ENCODE results near the gene SPAAR. TPM values are rescaled to one million over a fixed set of nuclear protein-coding genes. Genes with fewer than 3 reads are reported as not detected.
"Not testable (repeated sequence)": the region's sequence is repeated elsewhere in the genome, so short reads cannot be mapped to it uniquely, and the experiment has no call there.

The SPAAR gene
- total RNA-seq, 4 donors from 2014 or later = 5.6 to 70.1 (median 18.4) TPM

- no peak for ATAC-seq (ENCODE audit: low FRiP score)
- no peak for TF ChIP-seq CTCF (IDR thresholded peaks at IDR 0.05)
- no peak for DNase-seq (ENCODE audit: low spot score)
These were observed 19.5 kb downstream of the SPAAR start for GRCh38 chr9:35928591-35929452.

GRCh38 chr9:35929453-35929718 is 20.1 kb downstream of the SPAAR start:
- DNase-seq (ENCODE audit: low spot score) = no peak
- ATAC-seq (ENCODE audit: low FRiP score) = no peak
- no peak for TF ChIP-seq CTCF (IDR thresholded peaks at IDR 0.05)

GRCh38 chr9:35930521-35930920 is 21.2 kb downstream of the SPAAR start:
- DNase-seq (ENCODE audit: low spot score) = no peak

GRCh38 chr9:35930989-35931388 is 21.7 kb downstream of the SPAAR start:
- no peak for ATAC-seq (ENCODE audit: low FRiP score)
- TF ChIP-seq CTCF (IDR thresholded peaks at IDR 0.05) = no peak
- no peak for DNase-seq (ENCODE audit: low spot score)

More at GRCh38 chr9:35930521-35930920, 21.2 kb downstream of the SPAAR start:
- ATAC-seq (ENCODE audit: low FRiP score) = no peak
- no peak for TF ChIP-seq CTCF (IDR thresholded peaks at IDR 0.05)

- TF ChIP-seq CTCF (IDR thresholded peaks at IDR 0.05) = no peak
- ATAC-seq (ENCODE audit: low FRiP score) (no peak), DNase-seq (ENCODE audit: low spot score) (no peak)
These were observed 23.4 kb downstream of the SPAAR start for GRCh38 chr9:35932735-35933134.

DNA sequence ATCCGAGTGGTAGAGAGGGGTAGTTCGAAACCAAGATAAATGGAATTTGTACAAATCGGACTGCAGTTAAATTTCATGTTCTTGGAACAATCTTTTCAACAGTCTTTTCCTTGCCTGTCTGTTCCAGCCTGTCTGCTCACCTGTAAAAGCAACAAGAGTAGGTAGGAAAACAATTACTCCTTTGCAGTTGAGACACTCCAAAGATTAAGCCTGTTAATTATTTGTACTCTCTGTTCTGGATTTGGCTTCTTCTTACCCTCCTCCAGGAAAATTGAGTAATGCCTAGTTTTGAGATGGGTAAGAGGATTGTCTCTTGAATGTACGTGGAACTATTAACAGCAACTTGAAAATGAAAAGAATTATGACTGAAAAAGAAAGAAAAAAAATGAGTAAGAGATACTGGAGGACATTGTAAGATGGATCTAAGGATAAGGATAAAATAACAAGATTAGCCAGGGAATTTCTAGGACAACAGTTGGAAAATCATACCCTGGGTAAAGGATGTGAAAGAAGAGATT is 24.3 kb downstream of the SPAAR start:
- ATAC-seq (ENCODE audit: low FRiP score) (peak; percentile 47), DNase-seq (ENCODE audit: low spot score) (no peak)
- no peak for TF ChIP-seq CTCF (IDR thresholded peaks at IDR 0.05)

DNA sequence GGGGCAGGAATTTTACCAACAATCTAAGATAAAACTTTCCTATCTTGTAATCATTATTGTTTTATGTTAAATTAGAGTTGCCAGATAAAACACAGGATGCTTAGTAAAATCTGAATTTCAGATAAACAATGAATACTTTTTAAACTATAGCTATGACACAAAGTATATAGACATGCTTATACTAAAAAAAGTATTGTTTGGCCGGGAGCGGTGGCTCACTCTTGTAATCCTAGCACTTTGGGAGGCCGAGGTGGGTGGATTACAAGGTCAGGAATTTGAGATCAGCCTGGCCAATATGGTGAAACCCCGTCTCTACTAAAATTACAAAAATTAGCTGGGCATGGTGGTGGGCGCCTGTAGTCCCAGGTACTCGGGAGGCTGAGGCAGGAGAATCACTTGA is 24.8 kb downstream of the SPAAR start:
- DNase-seq (ENCODE audit: low spot score); ATAC-seq (ENCODE audit: low FRiP score): not testable (repeated sequence)
